LNCAP (cell line): ENCODE data around the gene YY1.

ENCODE experiments used
- CTCF ChIP-seq: fragments of 450-650 bp; IDR thresholded peaks from 2 replicates; pipeline ENCODE4 v1.5.1; 2017; ENCODE audit warnings: mild to moderate bottlenecking

Gene YY1

GRCh38 chr14:100221533-100222223 lies 17.3 kb upstream of the YY1 start:
- no peak for TF ChIP-seq CTCF

GRCh38 chr14:100222224-100223093 lies 16.5 kb upstream of the YY1 start:
- TF ChIP-seq CTCF, result no peak

GRCh38 chr14:100223332-100224201 lies 15.4 kb upstream of the YY1 start:
- TF ChIP-seq CTCF, result no peak

GRCh38 chr14:100224229-100224866 lies 14.6 kb upstream of the YY1 start:
- no peak for TF ChIP-seq CTCF

- TF ChIP-seq CTCF, result no peak
Measured at GRCh38 chr14:100225169-100225568, 13.8 kb upstream of the YY1 start.

- no peak for TF ChIP-seq CTCF
Measured at GRCh38 chr14:100230361-100230760, 8.6 kb upstream of the YY1 start.

- no peak for TF ChIP-seq CTCF
Measured at GRCh38 chr14:100234511-100234910, 4.4 kb upstream of the YY1 start.
